GM19043 (cell line): ENCODE measurements around the gene FAM171A2.

Experiments used
- ATAC-seq: cut with Tn5 transposase; IDR thresholded peaks from one replicate; pipeline ENCODE4 v1.9.1; 2021; ENCODE audit warnings: low read depth; ENCODE audit not compliant: unreplicated experiment

FAM171A2 gene

GRCh38 chr17:44309472-44309871, 54.2 kb downstream of the FAM171A2 start:
- ATAC-seq, result no peak

- no peak for ATAC-seq
Measured at GRCh38 chr17:44308865-44309264, 54.8 kb downstream of the FAM171A2 start.

- no peak for ATAC-seq
Measured at GRCh38 chr17:44308320-44308818, 55.3 kb downstream of the FAM171A2 start, which contains the start of gene RUNDC3A. TSS of gene RUNDC3A (plus strand) at chr17:44308601. CDS start at chr17:44308833, 232 bp downstream.

GRCh38 chr17:44307387-44308186, 56.1 kb downstream of the FAM171A2 start:
- ATAC-seq, result no peak

GRCh38 chr17:44304651-44305050, 59.0 kb downstream of the FAM171A2 start:
- ATAC-seq, result no peak
